SK-N-SH (cell line): Measurements from ENCODE around the gene CDKL4.
"Not testable (repeated sequence)": the region's sequence is repeated elsewhere in the genome, so short reads cannot be mapped to it uniquely, and the experiment has no call there.

Source experiments
- FOSL2 ChIP-seq: IDR thresholded peaks from 2 replicates; pipeline ENCODE4 v1.4.0; 2012; ENCODE audit warnings: low read depth, mild to moderate bottlenecking, moderate library complexity, borderline replicate concordance
- FOXM1 ChIP-seq: IDR thresholded peaks from 2 replicates; pipeline ENCODE4 v1.4.0; 2012; ENCODE audit warnings: low read depth, mild to moderate bottlenecking
- GABPA ChIP-seq: IDR thresholded peaks from 2 replicates; pipeline ENCODE4 v1.4.0; 2012; ENCODE audit warnings: low read depth, mild to moderate bottlenecking
- MXI1 ChIP-seq: IDR thresholded peaks from 2 replicates; pipeline ENCODE4 v1.6.1; 2012; ENCODE audit warnings: mild to moderate bottlenecking, low read depth, low read length, improper control_type of control experiment
- NRF1 ChIP-seq: IDR thresholded peaks from 2 replicates; pipeline ENCODE4 v1.6.1; 2012; ENCODE audit warnings: low read depth, mild to moderate bottlenecking, low read length
- POLR2AphosphoS5 ChIP-seq: IDR thresholded peaks from 2 replicates; pipeline ENCODE4 v1.6.1; 2012; ENCODE audit warnings: low read depth, low read length
- RAD21 ChIP-seq: IDR thresholded peaks from 2 replicates; pipeline ENCODE4 v1.6.1; 2012; ENCODE audit warnings: mild to moderate bottlenecking, low read length
- RXRA ChIP-seq: IDR thresholded peaks from 2 replicates; pipeline ENCODE4 v1.4.0; 2012; ENCODE audit warnings: low read depth, mild to moderate bottlenecking, borderline replicate concordance
- SMC3 ChIP-seq: IDR thresholded peaks from 2 replicates; pipeline ENCODE4 v1.6.1; 2012; ENCODE audit warnings: low read depth, low read length, improper control_type of control experiment
- TAF1 ChIP-seq: IDR thresholded peaks from 2 replicates; pipeline ENCODE4 v1.6.1; 2012; ENCODE audit warnings: low read depth, mild to moderate bottlenecking, low read length, moderate library complexity, borderline replicate concordance
- TF ChIP-seq, protein P1 (sequence below): fragments of 200-600 bp; sonication (generic); IDR thresholded peaks from 2 replicates; pipeline ENCODE4 v1.6.1; 2017; ENCODE audit warnings: antibody characterized with exemption, mild to moderate bottlenecking, moderate library complexity
- TF ChIP-seq, protein P2 (sequence below): IDR thresholded peaks from 2 replicates; pipeline ENCODE4 v1.4.0; 2012; ENCODE audit warnings: low read depth
- TF ChIP-seq, protein P3 (sequence below): fragments of 150-350 bp; IDR thresholded peaks from 2 replicates; pipeline ENCODE4 v1.6.1; 2017; ENCODE audit warnings: antibody characterized with exemption, low read length, low read depth, borderline replicate concordance
- TF ChIP-seq, protein P4 (sequence below): fragments of 150-350 bp; IDR thresholded peaks from 2 replicates; pipeline ENCODE4 v1.6.1; 2016; ENCODE audit warnings: mild to moderate bottlenecking, low read depth, low read length

DNA sequence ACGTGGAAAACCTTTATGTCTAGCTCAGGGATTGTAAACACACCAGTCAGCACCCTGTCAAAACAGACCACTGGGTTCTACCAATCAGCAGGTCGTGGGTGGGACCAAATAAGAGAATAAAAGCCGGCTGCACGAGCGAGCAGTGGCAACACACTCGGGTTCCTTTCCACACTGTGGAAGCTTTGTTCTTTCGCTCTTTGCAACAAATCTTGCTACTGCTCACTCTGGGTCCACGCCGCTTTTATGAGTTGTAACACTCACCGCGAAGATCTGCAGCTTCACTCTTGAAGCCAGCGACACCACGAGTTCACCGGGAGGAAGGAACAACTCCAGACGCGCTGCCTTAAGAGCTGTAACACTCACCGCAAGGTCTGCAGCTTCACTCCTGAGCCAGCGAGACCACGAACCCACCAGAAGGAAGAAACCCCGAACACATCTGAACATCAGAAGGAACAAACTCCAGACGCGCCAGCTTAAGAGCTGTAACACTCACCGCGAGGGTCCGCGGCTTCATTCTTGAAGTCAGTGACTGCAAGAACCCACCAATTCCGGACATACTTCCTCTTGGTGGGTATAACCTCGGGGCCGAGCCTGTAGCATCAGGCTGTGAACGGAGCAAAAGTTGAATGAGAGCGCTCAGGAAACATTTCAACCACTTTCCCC, 1.3 kb upstream of the CDKL4 start:
- TF ChIP-seq FOXM1, POLR2AphosphoS5, SMC3, GABPA, NRF1, RXRA, TAF1, RAD21, FOSL2, MXI1: not testable (repeated sequence)
- TF ChIP-seq, protein P1, sequence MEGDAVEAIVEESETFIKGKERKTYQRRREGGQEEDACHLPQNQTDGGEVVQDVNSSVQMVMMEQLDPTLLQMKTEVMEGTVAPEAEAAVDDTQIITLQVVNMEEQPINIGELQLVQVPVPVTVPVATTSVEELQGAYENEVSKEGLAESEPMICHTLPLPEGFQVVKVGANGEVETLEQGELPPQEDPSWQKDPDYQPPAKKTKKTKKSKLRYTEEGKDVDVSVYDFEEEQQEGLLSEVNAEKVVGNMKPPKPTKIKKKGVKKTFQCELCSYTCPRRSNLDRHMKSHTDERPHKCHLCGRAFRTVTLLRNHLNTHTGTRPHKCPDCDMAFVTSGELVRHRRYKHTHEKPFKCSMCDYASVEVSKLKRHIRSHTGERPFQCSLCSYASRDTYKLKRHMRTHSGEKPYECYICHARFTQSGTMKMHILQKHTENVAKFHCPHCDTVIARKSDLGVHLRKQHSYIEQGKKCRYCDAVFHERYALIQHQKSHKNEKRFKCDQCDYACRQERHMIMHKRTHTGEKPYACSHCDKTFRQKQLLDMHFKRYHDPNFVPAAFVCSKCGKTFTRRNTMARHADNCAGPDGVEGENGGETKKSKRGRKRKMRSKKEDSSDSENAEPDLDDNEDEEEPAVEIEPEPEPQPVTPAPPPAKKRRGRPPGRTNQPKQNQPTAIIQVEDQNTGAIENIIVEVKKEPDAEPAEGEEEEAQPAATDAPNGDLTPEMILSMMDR = not testable (repeated sequence)
- TF ChIP-seq, protein P2, sequence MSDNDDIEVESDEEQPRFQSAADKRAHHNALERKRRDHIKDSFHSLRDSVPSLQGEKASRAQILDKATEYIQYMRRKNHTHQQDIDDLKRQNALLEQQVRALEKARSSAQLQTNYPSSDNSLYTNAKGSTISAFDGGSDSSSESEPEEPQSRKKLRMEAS = not testable (repeated sequence)
- TF ChIP-seq, protein P3, sequence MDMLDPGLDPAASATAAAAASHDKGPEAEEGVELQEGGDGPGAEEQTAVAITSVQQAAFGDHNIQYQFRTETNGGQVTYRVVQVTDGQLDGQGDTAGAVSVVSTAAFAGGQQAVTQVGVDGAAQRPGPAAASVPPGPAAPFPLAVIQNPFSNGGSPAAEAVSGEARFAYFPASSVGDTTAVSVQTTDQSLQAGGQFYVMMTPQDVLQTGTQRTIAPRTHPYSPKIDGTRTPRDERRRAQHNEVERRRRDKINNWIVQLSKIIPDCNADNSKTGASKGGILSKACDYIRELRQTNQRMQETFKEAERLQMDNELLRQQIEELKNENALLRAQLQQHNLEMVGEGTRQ = not testable (repeated sequence)
- TF ChIP-seq, protein P4, sequence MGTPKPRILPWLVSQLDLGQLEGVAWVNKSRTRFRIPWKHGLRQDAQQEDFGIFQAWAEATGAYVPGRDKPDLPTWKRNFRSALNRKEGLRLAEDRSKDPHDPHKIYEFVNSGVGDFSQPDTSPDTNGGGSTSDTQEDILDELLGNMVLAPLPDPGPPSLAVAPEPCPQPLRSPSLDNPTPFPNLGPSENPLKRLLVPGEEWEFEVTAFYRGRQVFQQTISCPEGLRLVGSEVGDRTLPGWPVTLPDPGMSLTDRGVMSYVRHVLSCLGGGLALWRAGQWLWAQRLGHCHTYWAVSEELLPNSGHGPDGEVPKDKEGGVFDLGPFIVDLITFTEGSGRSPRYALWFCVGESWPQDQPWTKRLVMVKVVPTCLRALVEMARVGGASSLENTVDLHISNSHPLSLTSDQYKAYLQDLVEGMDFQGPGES = not testable (repeated sequence)
